IPS-11a (cell line): ENCODE measurements around the gene FAM227A.

Source experiments
- H3K4me3 ChIP-seq: one replicate; pipeline ENCODE4 v1.5.1; 2013; ENCODE audit warnings: low read depth, low read length, control low read depth

Gene FAM227A

GRCh38 chr22:38549101-38549894, 106.9 kb downstream of the FAM227A start:
- no peak overlapping the region for H3K4me3 ChIP-seq

DNA sequence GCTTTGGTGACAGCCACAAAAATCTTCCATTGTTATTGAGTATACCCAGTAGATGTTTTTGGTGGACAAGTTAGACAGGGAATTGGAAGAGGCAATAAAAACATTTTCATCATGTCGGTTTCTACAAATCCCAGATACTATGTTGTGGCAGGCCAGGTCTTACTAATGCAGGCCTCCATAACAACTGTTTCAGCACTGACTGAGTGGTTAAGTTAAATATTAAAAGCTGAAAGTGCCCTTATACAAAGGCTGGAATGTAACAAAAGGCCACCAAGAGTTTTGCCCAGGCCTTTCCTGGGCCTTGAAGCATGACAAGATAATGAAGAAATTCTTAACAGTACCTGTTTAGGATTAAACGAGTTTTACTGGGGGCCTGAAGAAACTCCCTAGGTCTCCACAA, 115.5 kb downstream of the FAM227A start:
- H3K4me3 ChIP-seq = no peak overlapping the region

GRCh38 chr22:38531251-38531938, 124.8 kb downstream of the FAM227A start:
- no peak overlapping the region for H3K4me3 ChIP-seq
